Left kidney (tissue), 2 donors: ENCODE results near the gene DOCK1. TPM values are rescaled to one million over a fixed set of nuclear protein-coding genes. Genes with fewer than 3 reads are reported as not detected.
"Not testable (repeated sequence)": the region's sequence is repeated elsewhere in the genome, so short reads cannot be mapped to it uniquely, and the experiment has no call there.

Source experiments
- DNase-seq: peaks from one replicate; pipeline ENCODE4 v3.0.0-alpha.2; 2013
- polyA plus RNA-seq: library from polyadenylated mRNA; unstranded; fragments of 120-200 nt; gene quantifications from one replicate; pipeline ENCODE4 v1.2.1, GENCODE V29; 2013; ENCODE audit not compliant: insufficient read length

The DOCK1 gene
- polyA plus RNA-seq, 1 donor, result 70.0 TPM

GRCh38 chr10:127278001-127278400 lies 372.8 kb downstream of the DOCK1 start:
- no peak for DNase-seq

- no peak for DNase-seq
Observed at GRCh38 chr10:127279334-127279774, 374.1 kb downstream of the DOCK1 start.

- no peak for DNase-seq
Observed at GRCh38 chr10:127280446-127280845, 375.2 kb downstream of the DOCK1 start.

GRCh38 chr10:127283017-127283416 lies 377.8 kb downstream of the DOCK1 start:
- no peak for DNase-seq

- DNase-seq, result no peak
Observed at GRCh38 chr10:127283576-127283975, 378.3 kb downstream of the DOCK1 start.

GRCh38 chr10:127290850-127291249 lies 385.6 kb downstream of the DOCK1 start:
- DNase-seq, result no peak

GRCh38 chr10:127291329-127291728 lies 386.1 kb downstream of the DOCK1 start:
- no peak for DNase-seq

- DNase-seq, result no peak
Observed at GRCh38 chr10:127292888-127293287, 387.7 kb downstream of the DOCK1 start.

GRCh38 chr10:127293640-127294039 lies 388.4 kb downstream of the DOCK1 start:
- DNase-seq, result no peak

GRCh38 chr10:127296696-127297095 lies 391.5 kb downstream of the DOCK1 start:
- no peak for DNase-seq

GRCh38 chr10:127298381-127298780 lies 393.2 kb downstream of the DOCK1 start:
- peak; percentile 26 for DNase-seq

GRCh38 chr10:127299192-127299591 lies 394.0 kb downstream of the DOCK1 start:
- not testable (repeated sequence) for DNase-seq

- no peak for DNase-seq
Observed at GRCh38 chr10:127299956-127300689, 394.9 kb downstream of the DOCK1 start.

GRCh38 chr10:127300868-127301321 lies 395.7 kb downstream of the DOCK1 start:
- peak; percentile 60 for DNase-seq

- DNase-seq, result no peak
Observed at GRCh38 chr10:127302343-127302742, 397.1 kb downstream of the DOCK1 start.

GRCh38 chr10:127303105-127303504 lies 397.9 kb downstream of the DOCK1 start:
- DNase-seq, result no peak

GRCh38 chr10:127303746-127304145 lies 398.5 kb downstream of the DOCK1 start:
- no peak for DNase-seq

- no peak for DNase-seq
Observed at GRCh38 chr10:127306479-127306878, 401.3 kb downstream of the DOCK1 start.

- no peak for DNase-seq
Observed at GRCh38 chr10:127307338-127307737, 402.1 kb downstream of the DOCK1 start.

- DNase-seq, result no peak
Observed at GRCh38 chr10:127308031-127308430, 402.8 kb downstream of the DOCK1 start.

GRCh38 chr10:127309619-127310018 lies 404.4 kb downstream of the DOCK1 start:
- DNase-seq, result not testable (repeated sequence)

- DNase-seq, result no peak
Observed at GRCh38 chr10:127310430-127310829, 405.2 kb downstream of the DOCK1 start.

GRCh38 chr10:127310923-127311322 lies 405.7 kb downstream of the DOCK1 start:
- no peak for DNase-seq
